GM12874 (cell line): ENCODE data around the gene MED15.

ENCODE experiments used
- TF ChIP-seq, protein P1 (sequence below): IDR thresholded peaks from 2 replicates; pipeline ENCODE4 v1.5.1; 2011; ENCODE audit warnings: low read depth, mild to moderate bottlenecking, control low read depth, low read length, moderate library complexity; ENCODE audit not compliant: insufficient read depth

MED15 gene

GRCh38 chr22:20579273-20580120, 72.1 kb downstream of the MED15 start:
- TF ChIP-seq, protein P1, sequence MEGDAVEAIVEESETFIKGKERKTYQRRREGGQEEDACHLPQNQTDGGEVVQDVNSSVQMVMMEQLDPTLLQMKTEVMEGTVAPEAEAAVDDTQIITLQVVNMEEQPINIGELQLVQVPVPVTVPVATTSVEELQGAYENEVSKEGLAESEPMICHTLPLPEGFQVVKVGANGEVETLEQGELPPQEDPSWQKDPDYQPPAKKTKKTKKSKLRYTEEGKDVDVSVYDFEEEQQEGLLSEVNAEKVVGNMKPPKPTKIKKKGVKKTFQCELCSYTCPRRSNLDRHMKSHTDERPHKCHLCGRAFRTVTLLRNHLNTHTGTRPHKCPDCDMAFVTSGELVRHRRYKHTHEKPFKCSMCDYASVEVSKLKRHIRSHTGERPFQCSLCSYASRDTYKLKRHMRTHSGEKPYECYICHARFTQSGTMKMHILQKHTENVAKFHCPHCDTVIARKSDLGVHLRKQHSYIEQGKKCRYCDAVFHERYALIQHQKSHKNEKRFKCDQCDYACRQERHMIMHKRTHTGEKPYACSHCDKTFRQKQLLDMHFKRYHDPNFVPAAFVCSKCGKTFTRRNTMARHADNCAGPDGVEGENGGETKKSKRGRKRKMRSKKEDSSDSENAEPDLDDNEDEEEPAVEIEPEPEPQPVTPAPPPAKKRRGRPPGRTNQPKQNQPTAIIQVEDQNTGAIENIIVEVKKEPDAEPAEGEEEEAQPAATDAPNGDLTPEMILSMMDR = no peak

DNA sequence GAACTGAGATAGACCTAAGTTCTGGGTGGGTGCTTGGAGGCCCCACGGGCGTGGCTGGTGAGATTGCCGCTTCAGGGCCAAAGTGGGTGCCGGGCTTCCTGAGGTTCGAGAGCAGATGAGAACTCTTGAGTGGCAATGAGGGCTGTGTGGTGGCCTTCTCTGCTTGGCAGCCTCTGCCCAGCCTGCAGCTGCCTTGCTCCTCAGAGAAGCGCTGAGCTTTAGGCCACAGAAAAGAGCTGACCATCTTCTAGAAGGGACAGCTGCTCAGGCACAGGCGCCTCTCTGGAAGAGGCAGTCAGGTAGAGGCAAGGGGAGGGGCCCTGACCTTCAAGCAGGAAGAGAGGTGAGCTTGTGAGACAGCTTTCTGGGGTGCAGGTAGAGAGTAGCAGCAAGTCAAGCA, 72.8 kb downstream of the MED15 start:
- TF ChIP-seq, protein P1 = no peak

DNA sequence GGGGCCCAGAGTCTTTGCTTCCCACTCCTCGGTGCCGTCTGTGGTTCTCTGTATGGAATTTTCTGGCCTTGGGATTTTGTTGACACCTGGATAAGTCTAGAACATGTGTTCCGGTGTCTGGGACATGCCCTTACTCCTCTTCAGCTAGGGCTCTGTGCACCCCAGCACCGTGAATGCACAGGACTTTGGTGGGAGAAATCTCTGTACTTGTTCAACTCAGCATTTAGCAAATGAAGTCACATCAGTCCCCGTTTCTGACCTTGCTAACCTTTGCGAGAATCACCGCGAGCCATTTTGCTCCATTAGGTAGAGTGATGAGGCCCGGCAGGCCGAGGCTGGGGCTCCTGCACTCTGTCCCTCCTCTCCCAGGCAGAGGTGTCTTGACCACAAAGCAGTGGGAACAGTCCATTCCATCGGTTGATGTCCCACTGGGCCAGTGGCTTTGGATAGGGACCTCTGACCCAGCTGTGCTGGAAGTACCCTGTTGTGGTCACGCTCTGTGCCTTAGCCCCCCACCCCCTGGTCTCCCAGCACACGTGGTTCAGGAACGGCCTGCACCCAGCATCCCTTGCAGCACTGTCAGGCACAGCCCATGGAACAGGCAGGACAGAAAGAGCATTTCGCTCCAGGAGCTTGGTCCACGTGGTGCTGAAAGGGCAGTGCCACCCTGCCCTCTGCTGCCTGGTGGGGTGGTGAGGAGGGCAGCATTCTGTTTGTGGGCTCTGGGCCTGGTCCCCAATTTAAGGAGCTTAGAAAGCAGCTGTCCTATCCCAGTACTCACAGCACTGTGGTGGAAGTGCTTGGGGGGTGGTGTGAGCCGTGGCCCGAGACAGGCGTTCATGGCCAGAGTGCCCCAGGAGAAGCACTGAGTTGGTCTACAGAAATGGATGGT, 73.4 kb downstream of the MED15 start:
- TF ChIP-seq, protein P1 = no peak

GRCh38 chr22:20581503-20582170, 74.2 kb downstream of the MED15 start:
- TF ChIP-seq, protein P1 = no peak

DNA sequence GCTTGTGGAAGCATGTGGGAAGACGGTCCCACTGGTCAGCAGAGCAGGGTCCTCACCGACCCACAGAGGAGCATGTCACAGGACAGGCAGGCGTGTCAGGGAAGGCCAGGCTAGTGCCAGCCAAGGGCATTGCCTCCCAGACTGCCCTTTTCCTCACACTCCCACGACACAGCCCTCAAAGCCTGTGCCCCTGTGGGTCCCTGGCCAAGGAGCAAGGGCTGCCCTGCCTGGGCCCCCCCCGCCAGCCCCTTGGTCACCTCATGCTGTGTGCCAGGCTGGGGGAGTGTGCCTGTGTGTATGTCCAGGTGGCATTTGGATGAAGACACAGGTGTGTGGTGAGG, 74.7 kb downstream of the MED15 start:
- TF ChIP-seq, protein P1 = no peak

- TF ChIP-seq, protein P1 = no peak
Observed at GRCh38 chr22:20582520-20583361, 75.3 kb downstream of the MED15 start.
